Measurements from ENCODE around the gene MGRN1.

DNA sequence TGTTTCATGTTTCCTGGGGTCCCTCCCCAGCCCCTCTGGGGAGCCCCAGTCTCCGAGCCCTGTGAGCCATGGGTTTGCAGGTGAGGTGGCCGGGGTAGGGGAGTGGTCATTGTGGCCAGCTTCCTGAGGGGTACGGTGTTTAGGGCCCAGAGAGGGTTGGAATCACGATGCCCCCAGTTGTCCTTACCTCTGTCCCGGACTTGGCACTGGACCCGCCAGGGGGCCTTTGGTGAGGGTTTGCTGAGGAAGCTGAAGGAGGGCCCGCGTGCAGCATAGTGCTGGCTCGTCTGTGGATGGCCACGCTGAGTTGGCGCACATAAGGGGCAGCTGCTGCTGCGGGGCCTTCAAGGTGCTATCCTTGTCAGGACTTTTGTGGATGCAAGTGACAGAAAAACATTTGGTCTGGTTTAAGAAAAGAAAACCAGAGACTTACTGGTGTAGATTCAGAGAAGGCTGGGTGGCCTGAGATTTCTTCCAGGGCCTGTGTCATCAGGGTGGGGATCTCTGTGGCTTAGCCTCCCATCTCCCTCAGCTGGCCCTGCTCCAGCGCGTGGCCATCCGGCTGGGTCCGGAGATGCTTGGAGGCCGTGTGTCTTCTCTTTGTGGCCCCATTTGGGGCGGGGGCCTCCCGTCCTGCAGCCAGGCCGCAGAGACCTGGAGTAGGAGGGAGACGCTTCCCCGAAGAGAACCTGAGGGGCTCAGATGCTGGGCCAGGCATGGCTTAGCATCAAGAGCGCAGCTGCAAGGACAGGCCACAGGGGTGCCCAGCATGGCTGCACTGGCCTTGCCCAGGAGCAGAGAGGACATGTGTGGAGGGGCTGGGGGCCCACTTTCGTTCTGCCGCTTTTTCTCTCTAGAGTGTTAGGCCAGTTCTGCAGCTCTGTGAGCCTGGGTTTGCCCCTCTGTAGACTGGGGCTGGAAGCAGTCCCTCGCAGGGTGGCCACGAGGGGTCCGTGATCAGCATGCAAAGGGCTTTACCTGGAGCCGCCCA, 35.0 kb downstream of the MGRN1 start:
- TF ChIP-seq, protein P1, sequence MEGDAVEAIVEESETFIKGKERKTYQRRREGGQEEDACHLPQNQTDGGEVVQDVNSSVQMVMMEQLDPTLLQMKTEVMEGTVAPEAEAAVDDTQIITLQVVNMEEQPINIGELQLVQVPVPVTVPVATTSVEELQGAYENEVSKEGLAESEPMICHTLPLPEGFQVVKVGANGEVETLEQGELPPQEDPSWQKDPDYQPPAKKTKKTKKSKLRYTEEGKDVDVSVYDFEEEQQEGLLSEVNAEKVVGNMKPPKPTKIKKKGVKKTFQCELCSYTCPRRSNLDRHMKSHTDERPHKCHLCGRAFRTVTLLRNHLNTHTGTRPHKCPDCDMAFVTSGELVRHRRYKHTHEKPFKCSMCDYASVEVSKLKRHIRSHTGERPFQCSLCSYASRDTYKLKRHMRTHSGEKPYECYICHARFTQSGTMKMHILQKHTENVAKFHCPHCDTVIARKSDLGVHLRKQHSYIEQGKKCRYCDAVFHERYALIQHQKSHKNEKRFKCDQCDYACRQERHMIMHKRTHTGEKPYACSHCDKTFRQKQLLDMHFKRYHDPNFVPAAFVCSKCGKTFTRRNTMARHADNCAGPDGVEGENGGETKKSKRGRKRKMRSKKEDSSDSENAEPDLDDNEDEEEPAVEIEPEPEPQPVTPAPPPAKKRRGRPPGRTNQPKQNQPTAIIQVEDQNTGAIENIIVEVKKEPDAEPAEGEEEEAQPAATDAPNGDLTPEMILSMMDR (IDR thresholded peaks at IDR 0.05): no peak
- TF ChIP-seq POLR2A (IDR thresholded peaks at IDR 0.05): no peak

All from testis (tissue), 2 donors.